Neural progenitor cell (in vitro differentiated cells): Measurements from ENCODE around the gene ADRB2. TPM values are rescaled to one million over a fixed set of nuclear protein-coding genes. Genes with fewer than 3 reads are reported as not detected.
A peak's percentile ranks its signal among the peaks of the same experiment; 100 is the strongest.

Source experiments
- DNase-seq: peaks from one replicate; pipeline ENCODE4 v3.0.0-alpha.2; 2016; ENCODE audit warnings: low spot score
- H2AFZ ChIP-seq: fragments of 200-600 bp; sonication (generic); replicated peaks from 2 replicates; pipeline ENCODE4 v1.6.1; 2016; ENCODE audit warnings: antibody characterized with exemption
- H3F3A ChIP-seq: fragments of 200-600 bp; sonication (generic); 2 replicates; pipeline ENCODE4 v1.6.1; 2016; ENCODE audit warnings: antibody characterized with exemption, low read depth
- H3K27ac ChIP-seq: fragments of 200-600 bp; sonication (generic); 2 replicates; pipeline ENCODE4 v1.5.1; 2016; ENCODE audit warnings: mild to moderate bottlenecking
- H3K27me3 ChIP-seq: fragments of 200-600 bp; sonication (generic); 2 replicates; pipeline ENCODE4 v1.6.1; 2016; ENCODE audit warnings: mild to moderate bottlenecking, moderate library complexity
- H3K36me3 ChIP-seq: fragments of 200-600 bp; sonication (generic); 2 replicates; pipeline ENCODE4 v1.5.1; 2016
- H3K4me1 ChIP-seq: fragments of 200-600 bp; sonication (generic); 2 replicates; pipeline ENCODE4 v1.6.1; 2016; ENCODE audit warnings: mixed run types
- H3K4me2 ChIP-seq: fragments of 200-600 bp; sonication (generic); 2 replicates; pipeline ENCODE4 v1.6.1; 2016
- H3K4me3 ChIP-seq: fragments of 200-600 bp; sonication (generic); 2 replicates; pipeline ENCODE4 v1.5.1; 2016
- H3K79me2 ChIP-seq: fragments of 200-600 bp; sonication (generic); 2 replicates; pipeline ENCODE4 v1.6.1; 2016; ENCODE audit warnings: low read depth
- H3K9ac ChIP-seq: fragments of 200-600 bp; sonication (generic); 2 replicates; pipeline ENCODE4 v1.6.1; 2016
- H3K9me3 ChIP-seq: fragments of 200-600 bp; sonication (generic); 2 replicates; pipeline ENCODE4 v1.5.1; 2016; ENCODE audit warnings: low read depth
- H4K20me1 ChIP-seq: fragments of 200-600 bp; sonication (generic); 2 replicates; pipeline ENCODE4 v1.6.1; 2016; ENCODE audit warnings: low read depth
- H3K27ac Mint-ChIP-seq: 3 replicates; pipeline ENCODE4 v1.8.0; 2021; ENCODE audit warnings: mixed read lengths
- H3K27me3 Mint-ChIP-seq: 2 replicates; pipeline ENCODE4 v1.8.0; 2022; ENCODE audit warnings: low read depth, mild to moderate bottlenecking, inconsistent platforms, moderate library complexity, mixed read lengths; ENCODE audit not compliant: insufficient read depth
- H3K36me3 Mint-ChIP-seq: 3 replicates; pipeline ENCODE4 v1.8.0; 2021; ENCODE audit warnings: mixed read lengths
- H3K4me1 Mint-ChIP-seq: 3 replicates; pipeline ENCODE4 v1.8.0; 2021; ENCODE audit warnings: mixed read lengths
- H3K4me3 Mint-ChIP-seq: 3 replicates; pipeline ENCODE4 v1.8.0; 2021; ENCODE audit warnings: mild to moderate bottlenecking, moderate library complexity, mixed read lengths
- H3K9me3 Mint-ChIP-seq: 3 replicates; pipeline ENCODE4 v1.8.0; 2020; ENCODE audit warnings: mixed read lengths
- EZH2 ChIP-seq: fragments of 200-600 bp; sonication (generic); IDR thresholded peaks from 2 replicates; pipeline ENCODE4 v1.6.1; 2017; ENCODE audit warnings: antibody characterized with exemption, mild to moderate bottlenecking, moderate library complexity
- EZH2phosphoT487 ChIP-seq: fragments of 200-600 bp; sonication (generic); IDR thresholded peaks from 2 replicates; pipeline ENCODE4 v1.6.1; 2017; ENCODE audit warnings: antibody characterized with exemption
- total RNA-seq: library from RNA; depleted of rRNA; stranded (reverse); fragments of >200 nt; gene quantifications from 2 replicates; pipeline ENCODE4 v1.2.3, GENCODE V29; 2015; ENCODE audit warnings: low replicate concordance
- TF ChIP-seq, protein P1 (sequence below): fragments of 200-600 bp; sonication (generic); IDR thresholded peaks from 2 replicates; pipeline ENCODE4 v1.5.1; 2017; ENCODE audit warnings: antibody characterized with exemption, mild to moderate bottlenecking

Gene ADRB2
- total RNA-seq, 1 donor from 2014 or later: 0.32 TPM

DNA sequence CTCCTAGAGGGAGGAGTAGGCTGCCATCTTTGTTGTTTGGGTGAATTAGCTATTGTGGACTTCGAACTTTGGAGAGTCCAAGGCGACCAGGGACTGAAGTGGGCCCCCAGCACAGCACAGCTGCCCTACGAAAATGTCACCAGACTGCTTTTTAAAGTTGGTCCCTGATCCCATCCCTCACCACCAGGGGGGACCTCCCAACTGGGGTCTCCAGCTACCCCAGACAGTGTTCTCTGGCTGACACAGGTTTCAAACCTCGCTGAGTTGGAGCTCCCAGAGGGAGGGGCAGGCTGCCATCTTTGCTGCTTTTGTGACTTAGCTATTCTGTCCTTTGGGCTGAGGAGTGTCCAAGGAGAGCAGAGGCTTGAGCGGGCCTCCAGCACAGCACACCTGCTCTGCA, 45.7 kb upstream of the ADRB2 start:
- Mint-ChIP-seq H3K4me1 (no peaks in the 10 kb centered on the region), H3K27me3 (no peaks in the 10 kb centered on the region), H3K36me3 (no peaks in the 10 kb centered on the region), H3K27ac (no peak overlapping the region), H3K4me3 (no peak overlapping the region), H3K9me3 (no peaks in the 10 kb centered on the region)
- Histone ChIP-seq H3K36me3 (no peaks in the 10 kb centered on the region), H4K20me1 (no peaks in the 10 kb centered on the region), H3K27me3 (no peaks in the 10 kb centered on the region), H3K27ac (no peak overlapping the region), H3K4me1 (no peaks in the 10 kb centered on the region), H3K4me3 (no peak overlapping the region), H3K4me2 (no peak overlapping the region), H2AFZ (no peak overlapping the region), H3F3A (no peaks in the 10 kb centered on the region), H3K9ac (no peak overlapping the region), H3K79me2 (no peaks in the 10 kb centered on the region), H3K9me3 (no peaks in the 10 kb centered on the region)
- TF ChIP-seq, protein P1, sequence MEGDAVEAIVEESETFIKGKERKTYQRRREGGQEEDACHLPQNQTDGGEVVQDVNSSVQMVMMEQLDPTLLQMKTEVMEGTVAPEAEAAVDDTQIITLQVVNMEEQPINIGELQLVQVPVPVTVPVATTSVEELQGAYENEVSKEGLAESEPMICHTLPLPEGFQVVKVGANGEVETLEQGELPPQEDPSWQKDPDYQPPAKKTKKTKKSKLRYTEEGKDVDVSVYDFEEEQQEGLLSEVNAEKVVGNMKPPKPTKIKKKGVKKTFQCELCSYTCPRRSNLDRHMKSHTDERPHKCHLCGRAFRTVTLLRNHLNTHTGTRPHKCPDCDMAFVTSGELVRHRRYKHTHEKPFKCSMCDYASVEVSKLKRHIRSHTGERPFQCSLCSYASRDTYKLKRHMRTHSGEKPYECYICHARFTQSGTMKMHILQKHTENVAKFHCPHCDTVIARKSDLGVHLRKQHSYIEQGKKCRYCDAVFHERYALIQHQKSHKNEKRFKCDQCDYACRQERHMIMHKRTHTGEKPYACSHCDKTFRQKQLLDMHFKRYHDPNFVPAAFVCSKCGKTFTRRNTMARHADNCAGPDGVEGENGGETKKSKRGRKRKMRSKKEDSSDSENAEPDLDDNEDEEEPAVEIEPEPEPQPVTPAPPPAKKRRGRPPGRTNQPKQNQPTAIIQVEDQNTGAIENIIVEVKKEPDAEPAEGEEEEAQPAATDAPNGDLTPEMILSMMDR: peak; percentile 12
- no peak for TF ChIP-seq EZH2phosphoT487
- DNase-seq: peak; percentile 3

- Histone ChIP-seq H3K9ac (no peak overlapping the region), H4K20me1 (no peaks in the 10 kb centered on the region), H3K36me3 (no peaks in the 10 kb centered on the region), H3K4me1 (no peaks in the 10 kb centered on the region), H3K9me3 (no peaks in the 10 kb centered on the region), H3K27ac (no peak overlapping the region), H3K79me2 (no peaks in the 10 kb centered on the region), H2AFZ (no peak overlapping the region), H3K4me3 (no peak overlapping the region), H3F3A (no peaks in the 10 kb centered on the region), H3K4me2 (no peak overlapping the region), H3K27me3 (no peaks in the 10 kb centered on the region)
- TF ChIP-seq, protein P1: no peak
- TF ChIP-seq EZH2phosphoT487 (no peak), EZH2 (no peak)
- Mint-ChIP-seq H3K36me3 (no peaks in the 10 kb centered on the region), H3K9me3 (no peaks in the 10 kb centered on the region), H3K27me3 (no peaks in the 10 kb centered on the region), H3K4me3 (no peak overlapping the region), H3K27ac (no peak overlapping the region), H3K4me1 (no peaks in the 10 kb centered on the region)
- no peak for DNase-seq
Measured at GRCh38 chr5:148781766-148782165, 44.6 kb upstream of the ADRB2 start.

DNA sequence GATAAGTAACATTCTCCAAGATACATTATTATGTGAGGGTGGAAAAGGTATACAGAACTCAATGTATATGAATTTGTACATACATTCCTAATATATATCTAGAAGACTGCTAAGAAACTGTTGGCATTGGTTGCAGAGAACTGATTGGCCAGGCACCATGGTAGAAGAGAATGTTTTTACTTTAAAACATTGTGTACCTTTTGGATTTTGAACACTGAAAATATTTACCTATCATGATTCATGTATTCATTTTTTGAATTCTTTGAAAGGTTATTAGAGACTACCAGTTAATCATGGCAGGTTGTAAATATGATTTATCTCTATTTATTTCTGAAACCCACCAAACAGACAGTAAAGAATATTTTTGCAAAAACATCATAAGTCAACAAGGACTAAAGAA, 41.2 kb upstream of the ADRB2 start:
- H2AFZ ChIP-seq: no peak overlapping the region
- H3K27me3 ChIP-seq: no peaks in the 10 kb centered on the region
- no peaks in the 10 kb centered on the region for H3K4me1 ChIP-seq
- H3K27me3 Mint-ChIP-seq: no peaks in the 10 kb centered on the region
- H3K9me3 Mint-ChIP-seq: no peaks in the 10 kb centered on the region
- H3K36me3 ChIP-seq: no peaks in the 10 kb centered on the region
- H3K36me3 Mint-ChIP-seq: no peaks in the 10 kb centered on the region
- no peak overlapping the region for H3K4me3 ChIP-seq
- no peak overlapping the region for H3K27ac ChIP-seq
- H3K4me2 ChIP-seq: no peak overlapping the region
- H3K79me2 ChIP-seq: no peaks in the 10 kb centered on the region
- H3K9ac ChIP-seq: no peak overlapping the region
- H3K9me3 ChIP-seq: no peaks in the 10 kb centered on the region
- H4K20me1 ChIP-seq: no peaks in the 10 kb centered on the region
- H3K4me1 Mint-ChIP-seq: no peaks in the 10 kb centered on the region
- TF ChIP-seq EZH2: no peak
- TF ChIP-seq EZH2phosphoT487: no peak
- TF ChIP-seq, protein P1: no peak
- H3F3A ChIP-seq: no peaks in the 10 kb centered on the region
- DNase-seq: no peak
- H3K4me3 Mint-ChIP-seq: no peak overlapping the region
- no peak overlapping the region for H3K27ac Mint-ChIP-seq

GRCh38 chr5:148786456-148786855, 40.0 kb upstream of the ADRB2 start:
- no peak overlapping the region for H3K4me2 ChIP-seq
- no peaks in the 10 kb centered on the region for H3K9me3 ChIP-seq
- no peak overlapping the region for H3K27ac Mint-ChIP-seq
- H3K27me3 Mint-ChIP-seq: no peaks in the 10 kb centered on the region
- no peaks in the 10 kb centered on the region for H3K79me2 ChIP-seq
- no peak for DNase-seq
- no peaks in the 10 kb centered on the region for H3F3A ChIP-seq
- no peak overlapping the region for H3K4me3 ChIP-seq
- no peaks in the 10 kb centered on the region for H3K36me3 Mint-ChIP-seq
- no peaks in the 10 kb centered on the region for H3K4me1 Mint-ChIP-seq
- no peaks in the 10 kb centered on the region for H3K4me1 ChIP-seq
- no peak overlapping the region for H3K4me3 Mint-ChIP-seq
- H2AFZ ChIP-seq: no peak overlapping the region
- no peak overlapping the region for H3K27ac ChIP-seq
- no peaks in the 10 kb centered on the region for H3K27me3 ChIP-seq
- no peak for TF ChIP-seq EZH2
- no peak for TF ChIP-seq EZH2phosphoT487
- TF ChIP-seq, protein P1: no peak
- H3K9me3 Mint-ChIP-seq: no peaks in the 10 kb centered on the region
- no peak overlapping the region for H3K9ac ChIP-seq
- H3K36me3 ChIP-seq: no peaks in the 10 kb centered on the region
- H4K20me1 ChIP-seq: no peaks in the 10 kb centered on the region
